GM10248 (cell line): ENCODE results near the gene CACNA2D1.
A peak's percentile ranks its signal among the peaks of the same experiment; 100 is the strongest.

ENCODE experiments used
- CTCF ChIA-PET: fragments of 300-600 bp; sonication (Branson Sonifier 250); formaldehyde crosslinking; extraction: SDS; loops from one replicate; lab custom pipeline; 2021; ENCODE audit warnings: antibody characterized with exemption; lab: Yijun Ruan, JAX
- POLR2A ChIA-PET: fragments of 350-650 bp; sonication (Branson Sonifier 250); formaldehyde crosslinking; extraction: SDS; loops from one replicate; lab custom pipeline; 2020; ENCODE audit warnings: antibody characterized with exemption; lab: Yijun Ruan, JAX
- DNase-seq: peaks from one replicate; pipeline ENCODE4 v3.0.0; 2012; ENCODE audit errors: extremely low spot score
- CTCF ChIP-seq: IDR thresholded peaks from 2 replicates; pipeline ENCODE4 v1.5.1; 2012; ENCODE audit warnings: mild to moderate bottlenecking, low read depth; ENCODE audit errors: extremely low read depth, missing control alignments, control extremely low read depth

CACNA2D1 gene

GRCh38 chr7:82255706-82256105 lies 187.9 kb downstream of the CACNA2D1 start:
- ChIA-PET CTCF (no interaction called here), POLR2A (no interaction called here)
- DNase-seq = no peak
- no peak for TF ChIP-seq CTCF

GRCh38 chr7:82250598-82250997 lies 193.0 kb downstream of the CACNA2D1 start:
- no peak for TF ChIP-seq CTCF
- DNase-seq = no peak
- ChIA-PET CTCF (no interaction called here), POLR2A (no interaction called here)

- ChIA-PET POLR2A (no interaction called here), CTCF (no interaction called here)
- no peak for TF ChIP-seq CTCF
- no peak for DNase-seq
These were observed 193.6 kb downstream of the CACNA2D1 start for GRCh38 chr7:82249979-82250378.

- POLR2A ChIA-PET = no interaction called here
- no peak for TF ChIP-seq CTCF
- CTCF ChIA-PET = no interaction called here
- DNase-seq = peak; percentile 9
These were observed 195.7 kb downstream of the CACNA2D1 start for GRCh38 chr7:82247814-82248433.

- TF ChIP-seq CTCF = no peak
These were observed 198.5 kb downstream of the CACNA2D1 start for GRCh38 chr7:82244947-82245517.

GRCh38 chr7:82241356-82241755 lies 202.2 kb downstream of the CACNA2D1 start:
- POLR2A ChIA-PET = no interaction called here
- TF ChIP-seq CTCF = no peak
- no peak for DNase-seq
- CTCF ChIA-PET = no interaction called here

More at GRCh38 chr7:82244947-82245517, 198.5 kb downstream of the CACNA2D1 start:
- no peak for DNase-seq
- CTCF ChIA-PET = no interaction called here
- POLR2A ChIA-PET = no interaction called here
